Measurements from ENCODE around the gene MRPL23.

Gene MRPL23

GRCh38 chr11:1920128-1920908 lies 26.8 kb upstream of the MRPL23 start:
- intact Hi-C loops (cut with DNase I) = no loop called here
- no peak for DNase-seq

- DNase-seq = no peak
- intact Hi-C loops (cut with DNase I) = no loop called here
Observed at GRCh38 chr11:1920909-1921573, 26.1 kb upstream of the MRPL23 start.

GRCh38 chr11:1921574-1922141 lies 25.5 kb upstream of the MRPL23 start:
- intact Hi-C loops (cut with DNase I) = no loop called here
- peak in 32 of 42 donors; percentile 6 to 70 (median 50) for DNase-seq

- intact Hi-C loops (cut with DNase I) = no loop called here
- DNase-seq = no peak
Observed at GRCh38 chr11:1922481-1923081, 24.6 kb upstream of the MRPL23 start.

GRCh38 chr11:1923201-1923956 lies 23.8 kb upstream of the MRPL23 start:
- intact Hi-C loops (cut with DNase I) = no loop called here
- DNase-seq = no peak

- no peak for DNase-seq
- intact Hi-C loops (cut with DNase I) = no loop called here
Observed at GRCh38 chr11:1924181-1924580, 23.0 kb upstream of the MRPL23 start.

- peak in 1 of 42 donors; percentile 3 for DNase-seq
Observed at GRCh38 chr11:1924646-1925372, 22.3 kb upstream of the MRPL23 start.

GRCh38 chr11:1925373-1926155 lies 21.6 kb upstream of the MRPL23 start:
- intact Hi-C loops (cut with DNase I) = no loop called here
- DNase-seq = no peak

More at GRCh38 chr11:1924646-1925372, 22.3 kb upstream of the MRPL23 start:
- intact Hi-C loops (cut with DNase I) = no loop called here

- no peak for DNase-seq
- intact Hi-C loops (cut with DNase I) = no loop called here
Observed at GRCh38 chr11:1926156-1927025, 20.7 kb upstream of the MRPL23 start.

- DNase-seq = peak in 1 of 42 donors; percentile 1
- intact Hi-C loops (cut with DNase I) = no loop called here
Observed at GRCh38 chr11:1927026-1927847, 19.9 kb upstream of the MRPL23 start.

GRCh38 chr11:1927848-1928469 lies 19.2 kb upstream of the MRPL23 start:
- intact Hi-C loops (cut with DNase I) = no loop called here
- peak in 1 of 42 donors; percentile 3 for DNase-seq

- intact Hi-C loops (cut with DNase I) = no loop called here
- DNase-seq = peak in 1 of 42 donors; percentile 4
Observed at GRCh38 chr11:1928470-1928890, 18.7 kb upstream of the MRPL23 start.

- intact Hi-C loops (cut with DNase I) = no loop called here
- DNase-seq = no peak
Observed at GRCh38 chr11:1928891-1929541, 18.1 kb upstream of the MRPL23 start.

GRCh38 chr11:1929621-1930461 lies 17.3 kb upstream of the MRPL23 start:
- intact Hi-C loops (cut with DNase I) = no loop called here
- DNase-seq = peak in 1 of 42 donors; percentile 2
